COLO668 (cell line): ENCODE results near the gene PIH1D1.
A peak's percentile ranks its signal among the peaks of the same experiment; 100 is the strongest.
"Not testable (repeated sequence)": the region's sequence is repeated elsewhere in the genome, so short reads cannot be mapped to it uniquely, and the experiment has no call there.

Source experiments
- DNase-seq: peaks from one replicate; lab custom pipeline; 2025; ENCODE audit not compliant: unreplicated experiment; lab: John Stamatoyannopoulos, UW

The PIH1D1 gene

DNA sequence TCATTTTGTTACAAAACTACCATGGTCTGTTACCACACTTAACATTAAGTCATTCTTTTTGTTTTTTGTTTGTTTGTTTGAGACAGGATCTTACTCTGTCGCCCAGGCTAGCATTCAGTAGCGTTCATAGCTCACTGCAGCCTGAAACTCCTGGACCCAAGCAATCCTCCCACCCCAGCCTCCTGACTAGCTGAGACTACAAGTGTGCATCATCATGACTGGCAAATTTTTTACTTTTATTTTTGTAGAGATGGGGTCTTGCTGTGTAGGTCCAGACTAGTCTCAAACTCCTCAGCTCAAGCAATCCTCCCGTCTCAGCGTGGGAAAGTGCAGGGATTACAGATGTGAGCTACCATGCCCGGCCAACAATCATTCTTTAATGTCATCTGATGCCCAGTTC, 4.7 kb upstream of the PIH1D1 start:
- DNase-seq = no peak

DNA sequence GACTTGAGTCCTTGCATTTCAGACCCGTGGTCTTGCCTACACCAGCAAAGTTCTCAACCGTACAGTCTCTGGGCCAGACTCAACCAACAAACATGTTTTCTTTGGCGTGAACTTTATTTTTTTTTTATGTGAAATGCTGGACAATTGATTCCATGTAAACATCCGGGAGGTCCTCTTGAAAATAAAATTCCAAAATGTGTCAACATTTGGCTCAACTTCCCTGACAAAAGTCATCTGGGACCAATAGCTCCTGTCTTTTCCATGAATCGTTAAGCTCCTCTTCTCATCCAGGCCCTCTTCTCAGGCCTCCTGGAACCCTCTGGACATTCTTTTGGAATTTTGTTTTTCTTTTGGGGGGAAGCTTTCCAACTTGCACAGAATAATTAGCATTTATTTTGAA, 4.2 kb upstream of the PIH1D1 start:
- no peak for DNase-seq

GRCh38 chr19:49453757-49454240, 2.2 kb upstream of the PIH1D1 start:
- no peak for DNase-seq

GRCh38 chr19:49453013-49453756, 1.6 kb upstream of the PIH1D1 start, which contains the start of gene ALDH16A1:
Gene ALDH16A1, plus strand, starts transcription at chr19:49453225. Its CDS starts 107 bp downstream, at chr19:49453332.
- peak; percentile 98 for DNase-seq

GRCh38 chr19:49450405-49450804, 1.2 kb downstream of the PIH1D1 start:
- DNase-seq = no peak

GRCh38 chr19:49448432-49448786, 3.2 kb downstream of the PIH1D1 start:
- no peak for DNase-seq

- DNase-seq = no peak
Measured at GRCh38 chr19:49447485-49448431, 3.9 kb downstream of the PIH1D1 start.

DNA sequence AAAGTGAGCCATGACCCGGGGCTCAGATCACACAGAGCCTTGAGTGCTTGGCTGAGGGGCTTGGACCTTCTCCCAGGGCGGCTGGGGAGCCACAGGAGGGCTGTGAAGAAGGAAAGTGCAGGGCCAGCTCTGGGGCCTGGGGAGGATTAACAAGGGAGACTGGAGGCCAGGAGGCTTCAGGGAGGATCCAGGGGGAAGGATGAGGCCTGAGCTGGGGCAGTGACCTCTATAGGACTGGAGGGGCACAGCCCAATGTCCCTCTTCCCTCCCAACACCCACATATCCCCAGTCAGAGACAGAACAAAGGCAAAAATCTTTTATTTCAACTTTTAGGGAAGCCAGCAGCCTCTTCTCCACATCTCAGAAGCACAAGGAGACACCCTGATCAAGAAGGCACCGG, 5.6 kb downstream of the PIH1D1 start:
- DNase-seq = no peak

DNA sequence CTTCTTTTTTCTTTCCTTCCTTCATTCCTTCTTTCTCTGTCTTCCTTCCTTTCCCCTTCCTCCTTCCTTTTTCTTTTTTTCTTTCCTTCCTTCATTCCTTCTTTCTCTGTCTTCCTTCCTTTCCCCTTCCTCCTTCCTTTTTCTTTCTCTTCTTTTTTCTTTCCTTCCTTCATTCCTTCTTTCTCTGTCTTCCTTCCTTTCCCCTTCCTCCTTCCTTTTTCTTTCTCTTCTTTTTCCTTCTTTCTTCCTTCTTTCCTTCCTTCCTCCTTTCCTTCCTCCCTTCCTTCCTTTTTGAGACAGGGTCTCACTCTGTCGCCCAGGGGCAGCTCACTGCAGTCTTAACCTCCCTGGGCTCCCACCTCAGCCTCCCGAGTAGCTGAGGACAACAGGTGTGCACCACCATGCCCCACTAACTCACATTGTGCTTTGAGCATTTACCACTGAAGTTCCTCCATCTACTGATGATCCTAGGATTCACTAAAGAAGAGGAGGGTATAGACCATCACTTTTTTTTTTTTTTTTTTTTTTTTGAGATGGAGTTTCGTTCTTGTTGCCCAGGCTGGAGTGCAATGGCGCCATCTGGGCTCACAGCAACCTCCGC, 7.4 kb downstream of the PIH1D1 start:
- DNase-seq = not testable (repeated sequence)

DNA sequence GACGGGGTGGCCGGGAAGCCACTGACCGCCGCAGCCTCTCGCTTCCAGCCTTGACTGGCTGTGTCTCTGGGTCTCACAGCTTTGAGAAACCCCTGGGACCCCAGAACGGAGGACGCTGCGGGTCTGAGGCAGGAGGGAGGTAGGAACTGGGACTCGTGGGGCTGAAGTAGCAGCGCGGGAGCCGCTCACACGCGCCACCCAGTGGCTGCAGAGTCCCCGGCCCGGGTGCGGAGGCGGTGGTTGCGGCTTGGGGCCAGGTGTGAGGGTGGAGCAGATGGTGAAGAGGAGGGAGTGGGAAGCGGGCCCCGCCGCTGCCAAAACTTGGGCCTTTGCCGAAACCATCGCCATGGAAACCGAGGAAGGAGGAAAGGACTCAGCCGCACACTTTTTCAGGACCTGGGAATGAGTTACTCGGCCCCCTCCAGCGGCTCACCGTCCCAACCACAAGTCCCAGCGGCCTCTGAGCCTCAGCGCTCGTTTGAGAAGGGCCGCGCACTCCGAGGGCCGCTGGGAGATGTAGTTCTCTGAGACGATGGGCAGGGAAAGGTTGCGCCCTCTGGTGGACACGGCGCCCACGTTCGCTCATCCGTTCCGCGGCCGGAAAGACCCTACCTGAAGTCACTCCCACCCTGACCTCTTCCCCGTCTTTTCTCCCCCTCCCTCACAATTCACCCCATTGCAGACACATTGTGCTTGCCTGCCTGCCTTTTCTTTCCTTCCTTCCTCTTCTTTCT, 8.1 kb downstream of the PIH1D1 start:
- DNase-seq = peak; percentile 94

GRCh38 chr19:49442771-49443365, 8.7 kb downstream of the PIH1D1 start:
- peak; percentile 45 for DNase-seq

- no peak for DNase-seq
Measured at GRCh38 chr19:49442354-49442753, 9.3 kb downstream of the PIH1D1 start.

GRCh38 chr19:49441960-49442350, 9.7 kb downstream of the PIH1D1 start:
- DNase-seq = no peak

- DNase-seq = peak; percentile 18
Measured at GRCh38 chr19:49441210-49441959, 10.2 kb downstream of the PIH1D1 start, which contains the start of gene SLC17A7. Gene SLC17A7, minus strand, starts transcription at chr19:49441527. Its CDS starts 148 bp downstream, at chr19:49441379.

DNA sequence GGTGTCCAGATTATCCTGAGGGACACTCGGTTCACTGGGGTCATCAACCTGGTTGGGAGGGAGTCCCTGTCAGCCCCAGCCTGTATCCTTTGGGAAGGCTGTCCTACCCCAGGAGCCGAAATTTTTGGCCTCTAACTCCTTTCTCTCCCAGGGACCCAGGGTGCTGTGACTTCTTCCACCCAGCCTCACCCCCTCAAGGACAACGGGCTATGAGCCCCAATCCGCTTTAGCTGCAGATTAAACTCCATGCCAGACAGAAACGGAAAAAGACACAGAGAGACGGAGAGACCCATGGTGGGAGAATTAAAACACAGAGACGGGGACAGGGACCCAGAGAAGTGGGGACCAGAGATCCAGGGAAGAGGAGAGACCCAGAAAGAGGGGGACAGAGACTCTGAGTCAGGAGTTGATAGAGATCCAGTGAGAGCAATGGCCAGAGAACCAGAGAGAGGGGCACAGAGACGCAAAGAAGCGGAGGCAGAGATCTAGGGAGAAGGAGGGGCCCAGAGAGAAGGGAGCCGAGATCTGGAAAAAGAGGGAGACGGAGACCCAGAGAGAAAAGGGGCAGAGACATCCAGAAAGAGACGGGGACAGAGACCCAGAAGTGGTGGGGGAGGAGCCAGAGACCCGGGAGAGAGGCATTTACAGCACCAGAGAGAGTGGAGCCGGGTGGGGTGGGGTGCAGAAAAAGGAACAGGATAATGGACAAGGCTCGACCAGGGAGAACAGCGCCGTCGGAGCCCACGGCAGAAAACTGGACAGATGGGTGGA, 11.0 kb downstream of the PIH1D1 start:
- DNase-seq = no peak

DNA sequence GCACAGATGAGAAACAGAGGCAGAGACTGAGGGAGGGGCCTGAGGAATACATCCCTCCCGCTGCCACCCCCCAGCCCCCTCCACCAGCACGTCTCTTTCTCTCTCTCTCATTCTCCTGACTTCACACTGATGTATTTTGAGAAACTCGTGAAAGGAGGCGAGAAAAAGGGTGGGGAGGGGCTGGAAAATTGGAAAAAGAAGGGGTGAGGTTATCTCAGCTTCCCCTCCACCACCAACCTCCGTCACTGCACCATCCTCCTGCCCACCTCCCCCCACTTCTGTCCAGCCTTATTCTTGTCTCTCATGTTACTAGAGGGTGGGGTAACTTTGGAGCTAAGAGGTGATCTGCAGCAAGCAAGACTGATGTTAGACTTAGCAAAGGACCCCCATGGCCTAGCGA, 11.8 kb downstream of the PIH1D1 start:
- DNase-seq = no peak

- DNase-seq = no peak
Measured at GRCh38 chr19:49438261-49438660, 13.4 kb downstream of the PIH1D1 start.

- no peak for DNase-seq
Measured at GRCh38 chr19:49437231-49437630, 14.4 kb downstream of the PIH1D1 start.
